ENCODE results near the gene EEF1A2.
A peak's percentile ranks its signal among the peaks of the same experiment; 100 is the strongest.

EEF1A2 gene

DNA sequence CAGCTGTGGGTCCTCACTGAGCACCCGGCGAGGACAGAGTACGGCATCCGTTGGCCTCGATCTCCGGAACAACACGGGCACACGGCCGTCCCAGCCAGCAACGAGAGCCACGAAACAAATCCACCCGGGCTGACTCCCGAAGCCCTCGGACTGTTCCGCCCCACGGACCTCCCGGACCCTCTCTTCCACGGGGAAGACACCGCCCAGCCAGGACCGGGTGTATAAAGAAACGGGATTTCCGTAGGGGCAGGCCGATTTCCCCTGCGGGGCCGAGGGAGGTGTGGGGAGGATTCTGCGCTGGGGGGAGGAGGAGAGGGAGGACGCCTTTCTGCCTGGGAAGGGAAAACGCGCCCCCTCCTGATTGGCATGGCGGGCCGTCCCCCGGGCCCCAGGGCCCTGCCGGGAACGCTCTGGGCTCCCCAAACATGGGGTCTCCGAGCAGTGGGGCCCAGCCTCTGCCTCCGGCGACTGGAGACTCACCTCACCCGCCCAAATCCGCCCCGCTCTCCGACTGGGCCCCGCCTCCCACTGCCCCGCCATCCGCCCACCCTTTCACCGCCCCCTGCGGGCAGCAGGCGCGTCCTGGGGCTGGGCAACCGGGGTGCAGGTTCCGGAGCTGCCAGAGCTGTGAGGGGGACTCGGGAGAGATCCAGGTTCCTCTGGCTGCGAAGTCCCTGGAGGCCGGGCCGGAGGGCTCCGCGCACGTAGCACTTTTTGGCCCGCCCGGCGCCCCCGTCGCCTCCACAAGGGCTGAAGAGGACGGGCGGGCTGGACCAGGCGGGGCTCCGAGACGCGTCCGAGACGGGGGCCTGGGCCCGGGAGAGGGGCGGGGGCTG, 21.0 kb upstream of the EEF1A2 start:
- DNase-seq = peak; percentile 67

DNA sequence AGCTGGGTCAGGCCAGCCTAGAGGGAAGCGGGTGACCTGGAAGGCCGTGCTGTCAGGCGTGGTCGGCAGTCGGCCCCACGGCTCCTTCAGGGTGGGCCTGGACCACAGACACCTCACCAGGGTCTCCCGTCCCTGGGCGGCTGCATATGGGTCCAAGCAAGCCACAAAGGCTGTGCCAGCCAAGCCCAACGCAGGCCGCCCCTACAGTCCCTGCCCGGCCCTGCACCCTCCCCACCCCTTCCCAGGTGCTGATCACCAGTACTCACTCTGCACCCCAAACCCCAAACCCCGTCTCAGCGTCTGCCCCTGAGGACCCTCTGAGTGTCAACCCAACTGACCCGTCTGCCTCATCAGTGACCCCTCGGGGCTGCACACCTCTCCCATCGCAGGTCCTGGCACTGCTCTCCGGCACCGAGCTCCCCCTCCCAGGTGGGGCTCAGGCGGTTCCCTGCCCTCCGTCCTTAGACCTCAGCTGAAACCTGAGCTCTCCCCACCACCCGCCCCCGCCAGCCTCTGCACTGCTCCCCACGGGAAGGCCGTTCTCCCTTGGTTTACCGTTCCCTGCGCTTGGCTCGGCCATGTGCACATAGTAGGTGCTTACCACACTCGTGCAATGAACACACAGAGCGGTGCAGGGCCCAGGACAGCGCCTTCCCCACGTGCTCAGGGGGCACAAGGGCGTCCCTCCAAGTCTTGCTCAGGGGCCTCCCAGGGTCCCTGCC, 20.2 kb upstream of the EEF1A2 start:
- no peak for DNase-seq

DNA sequence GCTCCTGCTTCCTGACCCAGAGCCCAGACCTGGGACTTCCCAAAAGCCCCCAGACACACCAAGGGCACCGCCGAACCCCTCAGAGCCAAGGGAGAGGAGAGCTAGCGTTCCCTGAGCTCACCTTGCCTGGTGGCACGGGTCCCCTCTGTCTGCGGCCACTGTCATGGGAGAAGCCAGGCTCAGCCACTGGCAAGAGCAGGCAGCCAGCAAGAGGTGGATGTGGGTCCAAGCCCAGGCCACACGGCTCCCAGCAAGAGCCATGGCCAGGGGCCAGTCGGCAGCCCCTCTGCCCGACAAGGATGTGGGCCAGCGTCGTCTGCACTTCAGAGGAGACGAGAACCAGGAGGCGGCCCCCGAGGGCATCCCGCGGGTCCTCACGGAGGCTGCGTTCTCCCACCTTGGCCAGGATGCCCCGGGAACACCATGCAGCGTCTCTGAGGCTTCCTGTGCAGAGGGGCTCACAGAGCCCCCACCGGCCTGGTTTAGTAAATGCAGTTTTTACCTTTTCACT, 19.5 kb upstream of the EEF1A2 start:
- DNase-seq = no peak

DNA sequence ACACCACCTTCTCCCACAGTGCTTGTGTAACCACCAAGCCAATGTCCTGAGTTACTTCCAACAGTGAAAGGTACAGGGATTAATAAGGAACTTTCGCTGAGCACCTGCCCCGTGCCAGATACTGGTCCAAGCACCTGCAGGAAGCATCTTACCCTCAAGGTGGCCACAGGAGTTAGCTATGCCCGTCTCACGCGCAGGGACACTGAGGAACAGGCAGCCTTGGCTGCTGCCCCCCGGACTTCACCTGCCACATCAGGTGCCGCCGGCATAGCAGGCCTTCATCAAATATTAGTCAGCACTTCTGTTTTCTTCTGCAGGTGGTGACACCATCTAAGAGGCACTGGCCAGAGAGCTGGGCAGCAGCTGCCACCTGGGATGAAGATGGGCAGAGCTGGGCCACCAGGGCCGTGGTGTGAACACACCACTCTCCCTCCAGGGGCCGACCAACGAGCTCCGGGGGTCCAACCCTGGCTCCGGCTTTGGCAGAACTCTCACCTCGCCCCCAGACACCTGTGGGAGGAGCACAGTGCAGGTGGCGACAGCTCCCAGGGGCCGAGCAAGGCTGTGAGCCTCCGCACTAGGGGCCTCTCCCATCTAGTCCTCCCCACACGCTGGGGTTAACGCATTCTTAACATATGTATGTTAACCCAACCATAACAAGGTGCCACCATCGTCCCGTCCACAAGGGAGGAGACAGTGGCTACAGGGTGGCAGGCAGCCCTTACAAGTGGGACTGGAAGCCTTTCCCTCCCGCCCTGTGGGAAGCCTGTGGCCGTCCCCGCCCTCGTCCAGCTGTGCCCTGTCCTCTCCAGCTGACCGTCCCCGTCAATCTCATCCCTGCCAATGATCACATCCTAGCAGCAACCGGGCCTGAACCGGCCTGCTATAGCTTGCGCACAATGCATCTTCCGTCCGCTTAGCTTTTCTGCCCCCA, 18.8 kb upstream of the EEF1A2 start:
- no peak for DNase-seq

DNA sequence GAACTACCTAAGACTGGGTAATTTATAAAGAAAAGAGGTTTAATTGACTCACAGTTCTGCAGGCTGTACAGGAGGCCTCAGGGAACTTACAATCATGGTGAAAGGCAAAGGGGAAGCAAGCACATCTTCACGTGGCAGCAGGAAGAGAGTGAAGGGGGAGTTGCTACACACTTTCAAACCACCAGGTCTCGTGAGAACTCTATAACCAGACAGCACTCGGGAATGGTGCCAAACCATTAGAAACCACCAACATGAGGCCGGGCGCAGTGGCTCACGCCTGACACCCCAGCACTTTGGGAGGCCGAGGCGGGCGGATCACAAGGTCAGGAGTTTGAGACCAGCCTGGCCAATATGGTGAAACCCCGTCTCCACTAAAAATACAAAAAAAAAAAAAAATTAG, 15.6 kb upstream of the EEF1A2 start:
- peak; percentile 84 for DNase-seq

DNA sequence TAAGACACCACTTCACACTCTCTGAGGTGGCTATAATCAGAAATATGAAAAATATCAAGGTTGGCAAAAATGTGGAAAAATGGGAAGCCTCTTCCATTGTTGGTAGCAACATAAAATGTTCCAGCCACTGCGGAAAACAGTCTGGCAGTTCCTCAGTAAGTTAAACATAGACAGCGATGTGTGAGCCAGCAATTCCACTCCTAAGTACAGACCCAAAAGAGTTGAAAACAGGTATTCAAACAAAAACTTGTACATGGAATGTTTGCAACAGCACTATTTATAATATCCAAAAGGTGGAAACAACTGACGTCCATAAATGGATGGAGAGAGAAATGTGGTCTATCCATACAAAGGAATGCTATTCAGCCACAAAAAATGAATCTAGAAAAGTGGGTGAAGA, 14.3 kb upstream of the EEF1A2 start:
- no peak for DNase-seq

DNA sequence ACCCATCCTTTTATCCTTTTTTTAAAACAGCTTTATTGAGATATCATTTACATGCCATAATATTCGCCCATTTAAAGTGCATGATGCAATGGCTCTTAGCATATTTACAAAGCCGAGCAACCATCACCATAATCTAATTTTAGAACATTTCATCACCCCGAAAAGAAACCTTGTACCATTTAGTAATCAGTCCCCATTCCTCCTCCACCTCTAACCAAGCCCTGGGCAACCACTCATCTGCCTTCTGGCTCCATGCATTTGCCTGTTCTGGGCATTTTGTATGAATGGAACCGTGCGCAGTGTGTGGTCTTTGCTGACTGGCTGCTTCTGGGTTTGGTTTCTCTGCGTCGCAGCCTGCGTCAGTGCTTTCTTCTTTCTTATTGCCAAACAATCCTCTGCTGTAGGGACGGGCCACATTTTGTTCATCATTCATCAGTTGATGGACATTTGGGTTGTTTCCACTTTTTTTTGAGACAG, 10.2 kb upstream of the EEF1A2 start:
- no peak for DNase-seq

DNA sequence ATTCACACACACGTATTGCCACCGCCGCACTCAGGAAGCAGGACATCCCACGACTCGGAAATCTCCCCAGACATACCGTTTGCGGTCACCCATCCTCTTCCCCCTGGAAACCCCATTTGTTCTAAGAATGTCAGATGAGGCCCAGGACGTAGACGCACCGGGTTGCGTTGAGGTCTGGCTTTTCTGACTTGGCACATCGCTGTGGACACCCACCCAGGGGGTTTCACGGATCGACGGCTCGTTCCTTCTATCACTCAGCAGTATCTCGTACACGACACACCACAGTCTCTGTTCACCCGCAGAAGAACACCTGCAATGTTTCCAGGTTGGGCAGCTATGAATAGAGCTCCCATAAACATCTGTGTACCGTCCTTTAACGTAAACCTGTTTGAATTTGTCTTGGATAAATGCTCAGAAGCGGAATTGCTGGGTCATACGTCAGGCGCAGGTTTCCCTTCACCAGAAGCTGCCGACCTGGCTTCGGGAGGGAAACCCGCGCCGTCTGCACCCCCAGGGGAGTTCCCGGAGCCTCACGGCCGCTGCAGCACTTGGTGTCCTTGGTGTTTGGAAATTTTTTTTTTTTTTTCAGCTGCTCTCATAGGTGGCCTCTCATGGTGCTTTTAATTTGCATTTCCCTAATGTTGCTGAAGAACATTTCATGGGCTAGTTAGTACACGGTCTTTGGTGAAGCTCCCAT, 9.3 kb upstream of the EEF1A2 start:
- DNase-seq = no peak

DNA sequence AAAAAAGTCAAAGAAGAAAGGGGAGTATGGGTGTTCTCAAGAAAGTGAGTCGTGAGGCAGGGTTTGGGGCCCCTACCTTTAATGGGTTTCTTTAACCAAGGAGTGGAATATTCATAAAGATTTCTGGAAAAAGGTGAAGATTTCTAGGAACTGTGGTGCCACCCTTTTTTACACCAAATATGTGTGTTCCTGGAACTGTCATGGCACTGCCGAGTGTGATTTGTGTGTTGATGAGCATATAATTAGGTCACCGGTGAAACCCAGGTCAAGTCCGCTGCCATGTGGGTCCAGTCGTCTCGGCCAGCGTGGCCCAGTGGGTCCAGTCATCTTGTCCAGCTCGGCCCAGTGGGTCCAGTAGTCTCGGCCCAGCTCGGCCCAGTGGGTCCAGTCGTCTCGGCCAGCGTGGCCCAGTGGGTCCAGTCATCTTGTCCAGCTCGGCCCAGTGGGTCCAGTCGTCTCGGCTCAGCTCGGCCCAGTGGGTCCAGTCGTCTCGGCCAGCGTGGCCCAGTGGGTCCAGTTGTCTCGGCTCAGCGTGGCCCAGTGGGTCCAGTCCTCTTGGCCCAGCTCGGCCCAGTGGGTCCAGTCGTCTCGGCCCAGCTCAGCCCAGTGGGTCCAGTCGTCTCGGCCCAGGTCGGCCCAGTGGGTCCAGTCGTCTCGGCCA, 8.3 kb upstream of the EEF1A2 start:
- DNase-seq = no peak

DNA sequence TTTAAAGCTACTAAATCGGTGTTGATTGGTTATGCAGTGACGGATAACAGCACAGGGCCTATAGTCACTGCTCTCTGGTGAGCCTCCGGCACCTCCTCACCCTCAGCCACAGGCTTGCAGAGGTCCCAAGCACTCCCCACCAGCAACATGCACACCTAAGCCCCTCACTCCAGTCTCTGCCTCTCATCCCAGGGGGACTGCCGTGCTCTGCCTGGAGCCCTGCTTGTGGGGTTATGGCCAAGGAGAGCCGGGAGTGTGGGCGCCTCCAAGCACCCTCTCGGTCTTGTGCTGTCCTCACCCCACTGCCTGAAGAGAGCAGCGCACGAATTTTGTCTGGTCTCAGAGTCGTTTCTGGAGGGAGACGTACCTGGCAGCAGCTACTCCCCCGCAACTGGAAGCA, 6.8 kb upstream of the EEF1A2 start:
- DNase-seq = no peak

DNA sequence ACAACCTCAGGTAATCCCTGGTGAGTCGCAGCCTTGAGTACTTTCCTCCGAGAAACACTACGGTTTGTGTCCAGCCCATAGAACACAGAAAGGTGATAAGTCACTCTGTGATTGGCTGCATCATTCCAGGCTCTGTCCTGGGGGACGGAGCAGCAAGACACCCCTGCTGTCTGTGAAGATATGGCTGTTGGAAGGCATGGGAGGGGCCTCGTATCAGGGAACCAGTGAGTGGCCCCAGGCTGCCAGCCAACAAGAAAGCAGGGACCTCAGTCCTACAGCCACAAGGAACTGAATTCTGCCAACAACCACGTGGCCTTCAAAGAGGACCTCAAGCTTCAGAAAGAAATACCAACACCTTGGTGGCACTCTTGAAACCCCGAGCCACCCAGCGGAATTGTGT, 6.4 kb upstream of the EEF1A2 start:
- DNase-seq = no peak

DNA sequence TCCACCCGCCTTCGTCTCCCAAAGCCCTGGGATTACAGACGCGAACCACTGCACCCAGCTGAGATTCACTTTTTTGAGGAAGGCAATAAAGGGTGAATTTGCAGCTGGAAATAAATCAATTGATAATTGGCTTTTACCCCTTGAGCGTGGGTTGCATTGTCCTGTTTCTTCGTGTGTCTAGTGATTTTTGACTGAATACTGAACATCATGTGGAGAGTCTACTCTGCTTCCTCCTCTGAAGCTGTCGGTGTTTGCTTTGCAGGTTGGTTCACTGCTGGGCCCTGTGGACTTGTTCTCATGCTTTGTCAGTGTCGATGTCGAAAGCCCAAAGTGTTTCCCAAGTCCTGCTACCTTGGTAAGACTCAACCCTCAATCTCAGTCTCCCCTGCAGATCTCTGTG, 5.8 kb upstream of the EEF1A2 start:
- no peak for DNase-seq

DNA sequence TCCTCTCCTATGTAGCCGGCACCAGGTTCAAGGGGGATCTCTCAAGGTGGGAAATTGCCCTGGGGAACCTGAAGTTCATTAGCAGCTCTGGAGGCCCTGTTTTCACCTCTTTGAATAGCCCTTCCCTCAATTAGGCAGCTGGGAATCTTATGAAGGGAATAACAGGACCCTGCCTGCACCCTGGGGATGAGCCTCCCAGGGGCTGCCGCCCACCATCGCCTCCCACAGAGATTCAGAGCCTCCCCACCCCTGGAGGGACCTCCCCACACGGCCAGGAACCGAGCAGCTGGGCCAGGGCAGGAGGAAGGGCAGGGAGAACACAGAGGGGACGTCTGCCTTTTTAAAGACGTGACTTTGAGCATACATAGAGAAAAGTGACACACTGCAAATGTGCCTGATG, 4.6 kb upstream of the EEF1A2 start:
- no peak for DNase-seq

DNA sequence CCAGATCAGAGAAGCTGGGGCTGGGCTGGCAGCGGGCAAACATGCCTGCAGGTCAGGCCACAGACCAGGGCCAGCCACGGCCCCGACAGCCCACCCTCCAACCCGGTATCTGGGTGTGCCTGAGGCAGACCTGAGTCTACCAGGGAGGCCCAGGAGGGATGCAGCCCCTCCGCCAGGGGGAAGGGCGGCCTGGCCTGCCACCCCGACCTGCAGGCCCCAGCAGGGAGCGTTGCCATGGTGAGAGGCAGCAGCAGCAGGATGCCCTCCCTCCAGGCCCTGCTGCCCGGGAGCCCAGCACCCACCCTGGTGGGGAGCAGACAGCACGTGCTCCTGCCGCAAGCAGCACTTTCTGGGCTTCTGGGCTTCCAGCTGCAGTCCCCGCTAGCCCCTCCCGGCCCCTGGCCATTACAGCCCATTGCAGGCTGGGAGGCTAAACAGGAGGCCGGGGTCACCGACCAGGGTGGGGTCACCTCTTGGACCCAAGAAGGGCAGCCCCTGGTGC, 3.8 kb upstream of the EEF1A2 start:
- no peak for DNase-seq

DNA sequence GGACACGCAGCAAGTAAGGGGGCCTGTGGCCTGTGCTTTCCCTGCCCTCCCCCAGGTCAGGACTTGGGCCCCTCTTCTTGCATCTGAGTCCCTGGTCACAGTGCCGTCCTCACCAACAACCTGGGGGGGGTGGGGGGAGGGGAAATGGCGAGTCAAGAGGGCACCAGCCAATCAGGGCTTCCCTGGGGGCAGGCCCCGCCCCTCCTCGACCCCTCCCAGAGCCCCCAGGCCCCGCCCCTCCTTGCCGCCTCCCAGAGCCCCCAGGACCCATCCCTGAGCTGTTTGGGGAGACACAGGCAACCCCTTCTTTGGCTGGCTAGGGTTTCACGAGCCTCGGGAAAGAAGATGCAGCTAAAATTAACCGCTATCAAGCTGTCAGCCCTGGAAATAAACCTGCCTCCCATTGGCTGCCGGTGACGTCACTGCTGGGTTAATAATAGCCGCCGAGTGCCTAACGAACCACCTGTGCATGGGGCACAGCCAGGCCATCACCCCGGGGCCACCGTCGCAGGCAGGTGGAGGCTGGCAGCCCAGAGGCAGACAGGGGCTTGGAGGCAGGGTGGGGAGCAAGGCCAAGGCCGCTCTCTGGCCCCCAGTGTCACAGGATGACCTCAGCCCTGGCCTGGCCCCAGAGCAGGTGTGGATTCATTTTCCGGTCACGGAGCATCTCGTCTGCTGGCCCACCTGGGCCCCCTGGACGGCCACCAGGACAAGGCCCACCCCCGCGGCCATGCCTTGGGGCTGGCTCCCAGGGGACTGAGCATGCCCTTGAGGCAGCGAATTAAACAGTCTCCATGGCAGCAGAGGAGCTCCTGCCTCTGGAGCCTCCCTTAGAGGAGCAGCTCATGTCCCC, 3.2 kb upstream of the EEF1A2 start:
- no peak for DNase-seq

DNA sequence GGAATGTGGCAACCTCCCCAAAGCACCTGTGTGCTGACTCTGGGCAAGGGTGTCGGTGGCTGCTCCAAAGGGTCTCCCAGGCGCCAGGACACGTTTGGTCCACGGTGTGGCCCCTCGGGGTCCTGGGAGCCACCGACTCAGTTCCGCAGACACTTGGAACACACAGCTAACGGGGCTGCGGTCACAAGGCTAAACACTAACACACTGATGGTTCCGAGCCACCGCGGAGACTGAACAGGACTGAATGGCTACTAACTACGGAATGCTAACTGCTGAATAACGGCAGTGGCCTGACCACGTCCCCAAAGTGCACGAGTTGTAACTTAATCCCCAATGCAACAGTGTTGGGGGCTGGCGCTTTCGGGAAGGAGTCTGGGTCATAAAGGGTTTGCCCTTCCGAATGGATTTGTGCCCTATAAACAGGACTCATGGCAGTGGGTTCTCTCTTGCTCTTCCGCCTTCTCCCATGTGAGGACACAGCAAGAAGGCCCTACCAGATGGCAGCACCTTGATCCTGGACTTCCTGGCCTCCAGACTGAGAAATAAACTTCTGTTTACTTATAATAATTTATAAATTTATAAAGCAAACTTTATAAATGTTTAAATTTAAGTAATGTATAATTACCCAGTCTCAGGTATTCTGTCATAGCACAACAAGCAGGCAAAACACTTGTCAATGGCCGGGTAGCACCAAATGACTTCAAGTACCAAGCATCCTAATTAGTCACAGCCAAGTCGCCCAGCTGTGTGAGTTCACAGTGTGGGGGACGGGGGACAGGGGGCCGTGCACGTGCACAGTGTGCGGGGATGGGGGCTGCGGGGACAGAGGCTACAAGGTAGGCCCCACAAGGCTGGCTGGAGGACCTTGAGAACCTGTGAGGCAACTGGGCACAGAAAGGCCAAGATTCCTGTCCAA, 2.3 kb upstream of the EEF1A2 start:
- DNase-seq = no peak

DNA sequence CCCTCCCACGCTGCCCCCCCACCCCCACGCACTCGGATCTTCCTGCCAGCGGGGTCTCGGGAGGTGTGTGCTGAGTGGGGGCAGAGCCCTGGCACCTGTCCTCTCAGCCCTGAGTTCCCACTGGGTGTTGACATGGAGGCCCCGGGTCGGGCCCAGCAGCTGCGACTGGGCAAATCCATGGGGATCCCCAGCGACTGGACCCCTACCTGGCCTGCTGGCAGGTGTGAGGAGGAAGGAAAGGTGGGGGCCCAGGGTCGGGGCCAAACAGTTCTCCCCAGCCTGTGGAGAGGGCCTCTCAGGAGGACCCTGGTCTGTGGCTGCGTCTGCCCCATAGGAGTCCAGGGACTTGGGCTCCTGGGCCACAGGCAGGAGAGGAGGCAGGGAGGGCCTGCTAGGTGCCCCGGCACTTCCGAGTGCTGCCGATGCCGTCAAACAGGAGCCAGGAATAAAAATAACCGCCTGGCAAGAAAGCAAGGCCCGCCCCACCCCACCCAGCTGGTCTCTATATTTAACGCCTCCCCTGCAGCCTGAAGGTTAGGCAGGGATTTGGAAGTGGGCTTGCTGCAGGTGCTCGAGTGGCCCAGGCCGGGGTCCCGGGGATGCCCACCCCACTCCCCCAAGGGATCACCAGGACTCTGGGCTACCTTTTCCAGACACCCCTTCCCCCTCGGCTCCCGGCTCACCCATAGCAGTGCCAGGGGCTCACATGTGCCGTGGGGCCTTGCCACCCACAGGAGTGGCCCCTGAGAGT, 1.4 kb upstream of the EEF1A2 start:
- DNase-seq = no peak

DNA sequence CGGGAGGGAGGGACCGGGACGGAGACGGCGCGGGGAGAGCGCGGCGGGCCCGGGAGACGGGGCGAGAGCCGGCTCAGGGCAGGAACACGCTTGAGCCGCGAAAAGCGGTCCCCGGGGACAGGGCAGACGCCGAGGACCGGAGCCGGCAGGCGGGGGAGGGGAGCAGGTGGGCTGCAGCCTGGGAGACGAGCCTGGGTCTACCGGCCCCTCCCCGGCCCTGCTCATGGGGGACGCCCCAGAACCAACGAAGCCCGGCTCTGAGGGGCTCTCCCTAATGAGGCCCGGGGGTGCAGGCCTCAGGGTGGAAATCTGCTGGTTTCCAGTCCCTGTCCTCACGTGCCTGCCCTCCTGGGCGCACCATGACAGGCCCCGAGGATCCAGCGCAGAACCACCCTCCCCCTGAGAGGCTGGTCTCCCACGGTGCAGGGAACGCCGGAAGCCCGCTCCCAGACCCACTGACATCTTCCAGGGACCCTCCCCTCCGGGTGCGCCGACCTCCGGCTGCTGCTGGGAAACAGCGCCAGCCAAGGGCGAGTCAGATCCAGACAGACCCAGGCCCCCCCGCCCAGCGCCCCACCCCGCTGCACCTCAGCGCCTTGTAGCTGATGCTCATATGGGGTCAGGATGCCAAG, 571 bp upstream of the EEF1A2 start:
- DNase-seq = no peak

All from hematopoietic multipotent progenitor cell treated with erythropoietin and hydrocortisone succinate and interleukin-3 and kit ligand, for 4 days (in vitro differentiated cells).